Heart right ventricle (tissue), 16 donors: Measurements from ENCODE around the gene SLC20A1. TPM values are rescaled to one million over a fixed set of nuclear protein-coding genes. Genes with fewer than 3 reads are reported as not detected.
"Not testable (repeated sequence)": the region's sequence is repeated elsewhere in the genome, so short reads cannot be mapped to it uniquely, and the experiment has no call there.

ENCODE experiments used
- ATAC-seq, 8 donors: fragments of 200-7000 bp; cut with Tn5 transposase; one replicate each; pipeline ENCODE4 v1.9.1; 2020; ENCODE audit warnings: mild to moderate bottlenecking in 8 of 8, moderate library complexity in 8 of 8, moderate number of reproducible peaks in 1 of 8
- DNase-seq, 2 donors: peaks; one replicate each; pipeline ENCODE4 v3.0.0-alpha.2; 2020
- H3K27ac ChIP-seq, 10 donors: fragments of 200-600 bp; sonication (generic) in 2 of 10; one replicate each; pipeline versions ENCODE4 v1.5.0 to v1.8.0; 2020 to 2022; ENCODE audit warnings: mild to moderate bottlenecking in 3 of 10
- H3K27me3 ChIP-seq, 7 donors: fragments of 200-600 bp; one replicate each; pipeline ENCODE4 v1.8.0; 2021 to 2022; ENCODE audit warnings: mild to moderate bottlenecking in 2 of 7
- H3K36me3 ChIP-seq, 9 donors: fragments of 200-600 bp; sonication (generic) in 1 of 9; one replicate each; pipeline versions ENCODE4 v1.5.0 to v1.8.0; 2020 to 2022; ENCODE audit warnings: mild to moderate bottlenecking in 2 of 9
- H3K4me1 ChIP-seq, 9 donors: fragments of 200-600 bp; sonication (generic) in 1 of 9; one replicate each; pipeline versions ENCODE4 v1.5.0 to v1.8.0; 2020 to 2022; ENCODE audit warnings: mild to moderate bottlenecking in 4 of 9
- H3K4me3 ChIP-seq, 10 donors: fragments of 200-600 bp; sonication (generic) in 2 of 10; one replicate each; pipeline versions ENCODE4 v1.5.0 to v1.8.0; 2020 to 2022; ENCODE audit warnings: mild to moderate bottlenecking in 7 of 10, moderate library complexity in 2 of 10
- H3K9me3 ChIP-seq, 11 donors: fragments of 200-600 bp in 10 of 11; sonication (generic) in 2 of 11; one replicate each; pipeline versions ENCODE4 v1.5.0 to v1.8.0; 2013 to 2022; ENCODE audit warnings: mild to moderate bottlenecking in 2 of 11, control low read depth in 1 of 11, moderate library complexity in 1 of 11
- WGBS, 2 donors: extraction: QIAGEN DNeasy Blood & Tissue Kit; methylation state at CpG; one replicate each; pipeline ENCODE4 v1.1.7; 2013; ENCODE audit warnings: inconsistent platforms in 1 of 2; 5-methylcytosine and 5-hydroxymethylcytosine counted together
- intact Hi-C, 10 donors: fragments of 100-400 bp; cut with DNase I; formaldehyde crosslinking; loops; one replicate each; pipeline versions ENCODE4 v1.11.1 to v1.14.2; 2022
- polyA plus RNA-seq, 2 donors: library from polyadenylated mRNA; stranded (reverse); fragments of 200-250 nt; gene quantifications; one replicate each; pipeline ENCODE4 v1.2.3, GENCODE V29; 2013
- total RNA-seq, 10 donors: library from RNA; stranded (reverse); fragmentation: NEBNext Ultra II Directional in 3 of 10; extraction: Animal tissue kit (Norgen Biotek cat#: 25700) in 3 of 10; gene quantifications; one replicate each; pipeline versions ENCODE4 v1.2.1 to v1.2.4, GENCODE V29; 2021 to 2023
- TF ChIP-seq, protein P1 (sequence below), 9 donors: fragments of 200-600 bp; sonication (generic) in 2 of 9; IDR thresholded peaks; one replicate each; pipeline versions ENCODE4 v1.5.0 to v1.8.0; 2021 to 2022; ENCODE audit warnings: antibody characterized with exemption in 9 of 9, mild to moderate bottlenecking in 5 of 9, moderate library complexity in 1 of 9
- donor health status: Arrhythmogenic right ventricular cardiomyopathy.
- donor health status: ischemic (EF 13 %, LVEDD 7.1; RV severe dilation, severe dysfunction).
- donor health status: healthy with polysubstance abuse.
- donor health status: DM: no; HTN: yes; CAD: no.
- donor health status: DM: no; HTN: no; CAD: no.
- donor health status: ischemic (EF 25% LVEDD 6.9; RV normal size, moderate dysfunction).
- donor health status: ischemic (EF 25% LVEDD 5.7; RV mildly dilated, moderate dysfunction).
- donor health status: healthy.
- donor health status: DM: yes; HTN: yes; CAD: no.
- donor health status: Ischemic cardiomyopathy.
- donor health status: ischemic (EF 35%, LVEDD 5.7; RV mildly dilated, moderate dysfunction).
- donor health status: nonischemic (EF 11% LVEDD 7.7; RV severe dilation, severe dysfunction).
- donor health status: DM: yes; HTN: yes; CAD: no.
- donor health status: PGD.
- donor health status: ischemic (EF 29% LVEDD 5.4; RV normal size, mild dysfunction).
- donor health status: nonischemic (EF 23%, LVEDD 6.1; RV moderate dilation, normal function).

Gene SLC20A1
- total and polyA plus RNA-seq, 12 donors: 9.9 to 21.3 (median 13.2) TPM

DNA sequence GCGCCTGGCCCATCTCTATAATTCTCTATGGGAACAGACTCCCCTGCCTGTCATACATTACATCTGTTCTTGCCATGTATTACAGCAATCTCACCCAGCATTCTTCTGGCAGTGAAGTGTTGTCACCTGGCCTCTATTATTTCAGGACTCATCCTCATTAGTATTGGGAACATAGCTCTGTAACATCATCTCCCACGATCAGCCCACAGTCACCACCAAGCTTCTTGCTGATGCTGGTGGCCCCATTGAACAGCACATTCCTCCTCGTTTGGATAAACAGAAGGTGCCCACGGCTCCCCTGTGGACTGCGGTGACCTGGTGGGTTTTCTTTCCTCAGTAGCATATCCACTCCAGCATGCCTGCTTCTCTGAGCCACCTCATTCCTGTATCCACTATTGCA is 39.8 kb upstream of the SLC20A1 start:
- H3K27ac ChIP-seq: no peak overlapping the region
- TF ChIP-seq, protein P1, sequence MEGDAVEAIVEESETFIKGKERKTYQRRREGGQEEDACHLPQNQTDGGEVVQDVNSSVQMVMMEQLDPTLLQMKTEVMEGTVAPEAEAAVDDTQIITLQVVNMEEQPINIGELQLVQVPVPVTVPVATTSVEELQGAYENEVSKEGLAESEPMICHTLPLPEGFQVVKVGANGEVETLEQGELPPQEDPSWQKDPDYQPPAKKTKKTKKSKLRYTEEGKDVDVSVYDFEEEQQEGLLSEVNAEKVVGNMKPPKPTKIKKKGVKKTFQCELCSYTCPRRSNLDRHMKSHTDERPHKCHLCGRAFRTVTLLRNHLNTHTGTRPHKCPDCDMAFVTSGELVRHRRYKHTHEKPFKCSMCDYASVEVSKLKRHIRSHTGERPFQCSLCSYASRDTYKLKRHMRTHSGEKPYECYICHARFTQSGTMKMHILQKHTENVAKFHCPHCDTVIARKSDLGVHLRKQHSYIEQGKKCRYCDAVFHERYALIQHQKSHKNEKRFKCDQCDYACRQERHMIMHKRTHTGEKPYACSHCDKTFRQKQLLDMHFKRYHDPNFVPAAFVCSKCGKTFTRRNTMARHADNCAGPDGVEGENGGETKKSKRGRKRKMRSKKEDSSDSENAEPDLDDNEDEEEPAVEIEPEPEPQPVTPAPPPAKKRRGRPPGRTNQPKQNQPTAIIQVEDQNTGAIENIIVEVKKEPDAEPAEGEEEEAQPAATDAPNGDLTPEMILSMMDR (IDR thresholded peaks at IDR 0.05): no peak
- 84 to 93% methylated on average over 5 of the region's 5 CpGs for WGBS, 2 donors
- intact Hi-C loops: loop anchor here in 1 of 10 donors (5.0 to 10.0 kb wide), 2 partner anchors 121 to 349 kb away; no protein-coding TSS in a partner anchor
- DNase-seq (no peak), ATAC-seq (no peak)
- no peaks in the 10 kb centered on the region for H3K36me3 ChIP-seq
- peaks cover 0 to 7% (median 0%) of the 10 kb centered on the region in 11 donors for H3K9me3 ChIP-seq
- H3K27me3 ChIP-seq: no peaks in the 10 kb centered on the region
- H3K4me3 ChIP-seq: no peak overlapping the region
- H3K4me1 ChIP-seq: no peaks in the 10 kb centered on the region

DNA sequence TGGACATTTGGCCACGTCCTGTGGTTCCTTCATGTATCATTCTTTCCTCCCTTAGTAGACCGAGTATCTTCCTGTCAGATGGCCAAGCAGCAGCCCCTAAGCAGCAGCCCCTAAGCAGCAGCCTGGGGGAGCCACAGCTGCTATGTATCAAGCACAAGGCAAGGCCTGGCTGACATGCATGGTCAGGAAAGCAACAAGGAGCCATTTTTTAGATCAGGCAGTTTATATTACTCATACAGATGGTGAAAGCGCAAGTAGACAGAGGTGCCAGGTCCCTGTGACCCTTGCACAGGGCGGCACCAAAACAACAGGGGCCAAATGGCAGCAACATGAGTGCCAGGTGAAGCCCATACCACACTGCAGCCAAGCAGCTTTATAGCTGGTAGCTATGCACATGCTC is 39.2 kb upstream of the SLC20A1 start:
- H3K27me3 ChIP-seq: no peaks in the 10 kb centered on the region
- peaks cover 0 to 7% (median 0%) of the 10 kb centered on the region in 11 donors for H3K9me3 ChIP-seq
- 68 to 80% methylated on average over 4 of the region's 4 CpGs for WGBS, 2 donors
- no peak for DNase-seq
- H3K4me3 ChIP-seq: no peak overlapping the region
- no peak for ATAC-seq
- intact Hi-C loops: loop anchor here in 1 of 10 donors (5.0 to 10.0 kb wide), 2 partner anchors 121 to 348 kb away; no protein-coding TSS in a partner anchor
- no peak overlapping the region for H3K27ac ChIP-seq
- H3K4me1 ChIP-seq: no peaks in the 10 kb centered on the region
- no peaks in the 10 kb centered on the region for H3K36me3 ChIP-seq
- TF ChIP-seq, protein P1 (IDR thresholded peaks at IDR 0.05): no peak

DNA sequence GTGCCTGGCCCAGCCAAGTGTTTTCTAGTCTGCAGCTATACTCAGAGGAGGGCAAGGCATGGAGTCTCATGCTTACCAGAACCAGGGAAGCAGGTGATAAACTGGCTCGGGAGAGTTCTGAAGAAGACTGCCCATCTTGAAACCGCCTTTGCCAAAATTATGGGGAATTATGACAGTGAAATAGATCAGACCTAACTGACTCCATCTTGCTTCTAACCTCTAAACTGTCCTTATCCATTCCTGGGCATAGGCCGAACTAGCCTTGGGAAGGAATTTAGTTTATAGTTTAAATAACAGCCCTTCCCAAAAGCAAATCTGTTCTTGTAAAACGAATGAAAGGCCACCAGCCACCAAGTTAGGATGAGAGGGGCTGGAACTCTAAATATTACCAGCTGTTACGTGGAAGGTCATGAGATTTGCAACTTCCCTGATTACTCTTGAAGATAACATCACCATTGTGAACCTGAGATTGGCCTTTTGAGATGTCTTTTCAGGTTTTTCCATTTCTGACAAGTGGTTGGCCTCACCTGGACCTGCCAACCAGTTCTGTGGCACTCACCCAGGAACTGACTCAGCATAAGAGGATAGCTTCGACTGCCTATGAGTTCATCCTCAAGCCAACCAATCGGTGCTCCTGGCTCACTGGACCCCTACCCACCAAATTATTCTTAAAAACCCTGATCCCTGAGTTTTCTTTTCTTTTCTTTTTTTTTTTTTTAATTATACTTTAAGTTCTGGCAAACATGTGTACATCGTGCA is 37.9 kb upstream of the SLC20A1 start:
- no peaks in the 10 kb centered on the region for H3K4me1 ChIP-seq
- peaks cover 0 to 7% (median 0%) of the 10 kb centered on the region in 11 donors for H3K9me3 ChIP-seq
- TF ChIP-seq, protein P1 (IDR thresholded peaks at IDR 0.05): no peak
- H3K36me3 ChIP-seq: no peaks in the 10 kb centered on the region
- no peaks in the 10 kb centered on the region for H3K27me3 ChIP-seq
- ATAC-seq (no peak), DNase-seq (no peak)
- no peak overlapping the region for H3K4me3 ChIP-seq
- no peak overlapping the region for H3K27ac ChIP-seq
- intact Hi-C loops: loop anchor here in 1 of 10 donors (5.0 to 10.0 kb wide), 2 partner anchors 119 to 347 kb away; no protein-coding TSS in a partner anchor
- WGBS, 2 donors: 89 to 94% methylated on average over 8 of the region's 8 CpGs

DNA sequence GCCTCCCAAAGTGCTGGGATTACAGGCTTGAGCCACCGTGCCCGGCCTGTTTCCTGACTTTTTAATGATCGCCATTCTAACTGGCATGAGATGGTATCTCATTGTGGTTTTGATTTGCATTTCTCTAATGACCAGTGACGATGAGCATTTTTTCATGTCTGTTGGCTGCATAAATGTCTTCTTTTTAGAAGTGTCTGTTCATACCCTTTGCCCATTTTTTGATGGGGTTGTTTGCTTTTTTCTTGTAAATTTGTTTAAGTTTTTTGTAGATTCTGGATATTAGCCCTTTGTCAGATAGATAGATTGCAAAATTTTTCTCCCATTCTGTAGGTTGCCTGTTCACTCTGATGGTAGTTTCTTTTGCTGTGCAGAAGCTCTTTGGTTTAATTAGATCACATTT is 36.4 kb upstream of the SLC20A1 start:
- not testable (repeated sequence) for H3K27ac ChIP-seq, ATAC-seq, H3K36me3 ChIP-seq, H3K4me3 ChIP-seq, H3K9me3 ChIP-seq, DNase-seq, H3K4me1 ChIP-seq, H3K27me3 ChIP-seq
- WGBS, 2 donors: 93 to 97% methylated on average over 4 of the region's 4 CpGs
- intact Hi-C loops: loop anchor here in 1 of 10 donors (5.0 to 10.0 kb wide), 2 partner anchors 118 to 345 kb away; no protein-coding TSS in a partner anchor

DNA sequence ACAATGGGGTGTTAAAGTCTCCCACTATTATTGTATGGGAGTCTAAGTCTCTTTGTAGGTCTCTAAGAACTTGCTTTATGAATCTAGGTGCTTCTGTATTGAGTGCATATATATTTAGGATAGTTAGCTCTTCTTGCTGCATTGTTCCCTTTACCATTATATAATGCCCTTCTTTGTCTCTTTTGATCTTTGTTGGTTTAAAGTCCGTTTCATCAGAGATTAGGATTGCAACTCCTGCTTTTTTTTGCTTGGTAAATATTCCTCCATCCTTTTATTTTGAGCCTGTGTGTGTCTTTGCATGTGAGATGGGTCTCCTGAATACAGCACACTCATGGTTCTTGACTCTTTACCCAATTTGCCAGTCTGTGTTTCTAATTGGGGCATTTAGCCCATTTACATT is 33.5 kb upstream of the SLC20A1 start:
- intact Hi-C loops: loop anchor here in 1 of 10 donors (5.0 kb wide), 1 partner anchor 90 kb away; no protein-coding TSS in a partner anchor
- not testable (repeated sequence) for H3K9me3 ChIP-seq, ATAC-seq, H3K27ac ChIP-seq, H3K36me3 ChIP-seq, H3K27me3 ChIP-seq, H3K4me3 ChIP-seq, DNase-seq, H3K4me1 ChIP-seq
- 74% methylated on average over 1 of the region's 1 CpG for WGBS, 2 donors
